Transverse colon (tissue), 4 donors: Measurements from ENCODE around the gene GP1BB.

Experiments used
- POLR2AphosphoS5 ChIP-seq, 3 donors: sonication (generic); formaldehyde crosslinking; IDR thresholded peaks; one replicate each; pipeline ENCODE4 v1.6.1; 2016; ENCODE audit warnings: antibody characterized with exemption in 3 of 3
- TF ChIP-seq, protein P1 (sequence below), 5 experiments: fragments of 200-600 bp in 3 of 5; fragments of 450-650 bp in 2 of 5; sonication (generic) in 3 of 5; IDR thresholded peaks; 1 replicate in 2 of 5; 2 replicates in 3 of 5; pipeline ENCODE4 v1.5.1; 2016 to 2017; ENCODE audit warnings: antibody characterized with exemption in 5 of 5, inconsistent platforms in 3 of 5, mild to moderate bottlenecking in 2 of 5, moderate library complexity in 1 of 5

DNA sequence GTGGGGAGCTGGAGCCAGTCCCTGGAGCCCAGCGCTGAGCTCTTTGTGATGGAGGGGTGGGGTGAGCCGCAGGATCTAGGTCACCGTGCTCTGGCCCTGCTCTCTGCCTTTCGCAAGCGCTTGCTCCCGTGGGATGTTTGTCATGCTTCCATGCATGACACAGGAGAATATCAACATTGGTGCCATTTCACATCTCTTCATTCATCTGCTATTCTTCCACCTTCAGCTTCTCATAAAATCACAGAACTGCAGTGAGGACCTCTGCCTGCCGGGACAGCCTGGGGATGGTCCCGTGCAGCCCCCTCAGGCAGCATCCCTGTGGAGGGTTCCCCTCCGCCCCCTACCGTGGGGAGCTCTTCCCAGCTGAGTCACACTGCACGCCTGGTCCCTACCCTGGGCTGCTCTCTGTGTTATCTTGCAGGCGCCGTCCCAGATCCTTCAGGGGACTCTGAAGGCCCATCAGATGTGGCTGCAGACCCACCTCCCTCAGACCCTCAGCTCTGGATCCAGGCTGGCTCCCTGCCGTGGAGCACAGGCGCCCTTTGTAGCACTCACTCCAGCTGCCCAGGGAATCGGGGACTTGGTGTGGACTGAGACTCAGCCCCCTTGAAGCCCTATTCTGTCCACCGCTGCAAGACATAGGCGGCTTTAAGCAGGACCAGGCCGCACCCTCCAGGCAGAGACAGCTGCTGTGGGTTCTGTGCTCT is 14.1 kb upstream of the GP1BB start:
- TF ChIP-seq POLR2AphosphoS5 (IDR thresholded peaks at IDR 0.05): no peak
- TF ChIP-seq, protein P1, sequence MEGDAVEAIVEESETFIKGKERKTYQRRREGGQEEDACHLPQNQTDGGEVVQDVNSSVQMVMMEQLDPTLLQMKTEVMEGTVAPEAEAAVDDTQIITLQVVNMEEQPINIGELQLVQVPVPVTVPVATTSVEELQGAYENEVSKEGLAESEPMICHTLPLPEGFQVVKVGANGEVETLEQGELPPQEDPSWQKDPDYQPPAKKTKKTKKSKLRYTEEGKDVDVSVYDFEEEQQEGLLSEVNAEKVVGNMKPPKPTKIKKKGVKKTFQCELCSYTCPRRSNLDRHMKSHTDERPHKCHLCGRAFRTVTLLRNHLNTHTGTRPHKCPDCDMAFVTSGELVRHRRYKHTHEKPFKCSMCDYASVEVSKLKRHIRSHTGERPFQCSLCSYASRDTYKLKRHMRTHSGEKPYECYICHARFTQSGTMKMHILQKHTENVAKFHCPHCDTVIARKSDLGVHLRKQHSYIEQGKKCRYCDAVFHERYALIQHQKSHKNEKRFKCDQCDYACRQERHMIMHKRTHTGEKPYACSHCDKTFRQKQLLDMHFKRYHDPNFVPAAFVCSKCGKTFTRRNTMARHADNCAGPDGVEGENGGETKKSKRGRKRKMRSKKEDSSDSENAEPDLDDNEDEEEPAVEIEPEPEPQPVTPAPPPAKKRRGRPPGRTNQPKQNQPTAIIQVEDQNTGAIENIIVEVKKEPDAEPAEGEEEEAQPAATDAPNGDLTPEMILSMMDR (IDR thresholded peaks at IDR 0.05): no peak
